GM10266 (cell line): ENCODE data around the gene PARN.

Experiments
- DNase-seq: peaks from one replicate; pipeline ENCODE4 v3.0.0; 2012; ENCODE audit errors: extremely low spot score
- TF ChIP-seq, protein P1 (sequence below): IDR thresholded peaks from 2 replicates; pipeline ENCODE4 v1.5.1; 2012; ENCODE audit warnings: mild to moderate bottlenecking, low read depth; ENCODE audit not compliant: control insufficient read depth, insufficient read depth; ENCODE audit errors: missing control alignments

The PARN gene

DNA sequence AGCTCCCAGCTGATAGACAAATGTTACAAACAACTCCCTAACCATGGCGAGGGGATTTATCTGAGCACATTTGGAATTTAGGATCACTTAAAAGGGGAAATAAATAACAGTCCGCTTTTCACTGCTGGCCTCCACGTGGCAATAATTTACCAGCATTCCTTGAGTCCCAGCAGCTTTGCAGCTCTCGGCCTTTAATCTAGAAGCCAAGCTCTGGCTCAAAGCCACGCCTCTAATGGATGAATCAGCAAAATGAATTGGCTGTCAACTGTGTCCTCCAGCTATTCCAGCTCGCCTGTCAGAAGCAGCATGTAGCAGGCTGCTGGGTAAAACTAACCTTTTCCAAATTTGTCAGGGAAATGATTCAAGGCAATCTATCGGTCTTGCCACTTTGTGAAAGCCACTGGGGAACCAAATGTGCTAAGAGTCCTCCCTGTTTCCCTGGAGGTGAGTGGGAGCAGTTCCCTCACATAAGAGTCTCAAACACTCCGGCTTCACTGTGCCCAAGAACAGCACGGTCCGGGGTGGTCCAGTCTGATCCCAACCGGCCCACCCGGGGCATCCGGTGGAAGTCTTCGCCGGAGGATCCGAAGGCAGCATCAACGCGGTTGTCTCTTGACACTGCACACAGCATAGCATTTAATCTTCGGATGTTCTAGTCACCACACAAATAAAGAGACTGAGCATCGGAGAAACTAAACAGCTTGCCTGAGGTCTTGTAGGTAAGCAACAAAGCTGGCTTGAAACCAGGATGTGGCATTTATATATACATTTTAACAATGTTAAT is 143.3 kb downstream of the PARN start:
- TF ChIP-seq, protein P1, sequence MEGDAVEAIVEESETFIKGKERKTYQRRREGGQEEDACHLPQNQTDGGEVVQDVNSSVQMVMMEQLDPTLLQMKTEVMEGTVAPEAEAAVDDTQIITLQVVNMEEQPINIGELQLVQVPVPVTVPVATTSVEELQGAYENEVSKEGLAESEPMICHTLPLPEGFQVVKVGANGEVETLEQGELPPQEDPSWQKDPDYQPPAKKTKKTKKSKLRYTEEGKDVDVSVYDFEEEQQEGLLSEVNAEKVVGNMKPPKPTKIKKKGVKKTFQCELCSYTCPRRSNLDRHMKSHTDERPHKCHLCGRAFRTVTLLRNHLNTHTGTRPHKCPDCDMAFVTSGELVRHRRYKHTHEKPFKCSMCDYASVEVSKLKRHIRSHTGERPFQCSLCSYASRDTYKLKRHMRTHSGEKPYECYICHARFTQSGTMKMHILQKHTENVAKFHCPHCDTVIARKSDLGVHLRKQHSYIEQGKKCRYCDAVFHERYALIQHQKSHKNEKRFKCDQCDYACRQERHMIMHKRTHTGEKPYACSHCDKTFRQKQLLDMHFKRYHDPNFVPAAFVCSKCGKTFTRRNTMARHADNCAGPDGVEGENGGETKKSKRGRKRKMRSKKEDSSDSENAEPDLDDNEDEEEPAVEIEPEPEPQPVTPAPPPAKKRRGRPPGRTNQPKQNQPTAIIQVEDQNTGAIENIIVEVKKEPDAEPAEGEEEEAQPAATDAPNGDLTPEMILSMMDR = no peak
- DNase-seq = no peak

DNA sequence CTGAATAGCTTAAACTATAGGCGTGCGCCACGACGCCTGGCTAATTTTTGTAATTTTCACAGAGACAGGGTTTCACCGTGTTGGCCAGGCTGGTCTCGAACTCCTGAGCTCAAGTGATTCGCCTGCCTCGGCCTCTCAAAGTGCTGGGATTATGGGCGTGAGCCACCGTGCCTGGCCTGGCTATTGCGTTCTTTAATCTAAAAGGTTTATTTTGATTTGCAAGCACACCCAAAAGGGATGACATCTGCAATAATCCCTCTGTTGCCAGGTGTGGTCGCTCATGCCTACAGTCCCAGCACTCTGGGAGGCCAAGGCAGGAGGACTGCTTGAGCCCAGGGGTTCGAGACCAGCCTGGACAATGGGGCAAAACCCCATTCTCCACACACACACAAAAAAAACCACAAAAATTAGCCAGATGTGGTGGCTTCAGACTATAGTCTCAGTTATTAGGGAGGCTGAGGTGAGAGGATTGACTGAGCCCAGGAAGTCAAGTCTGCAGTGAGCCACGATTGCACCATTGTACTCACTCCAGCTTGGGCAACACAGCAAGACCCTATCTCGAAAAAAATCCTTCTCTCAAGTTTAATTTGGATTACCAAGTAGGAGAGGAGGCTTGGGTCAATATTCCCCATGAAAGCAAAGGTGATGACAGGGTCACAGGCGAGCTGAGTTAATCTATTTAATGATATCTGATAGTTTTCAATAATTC is 144.1 kb downstream of the PARN start:
- no peak for DNase-seq

DNA sequence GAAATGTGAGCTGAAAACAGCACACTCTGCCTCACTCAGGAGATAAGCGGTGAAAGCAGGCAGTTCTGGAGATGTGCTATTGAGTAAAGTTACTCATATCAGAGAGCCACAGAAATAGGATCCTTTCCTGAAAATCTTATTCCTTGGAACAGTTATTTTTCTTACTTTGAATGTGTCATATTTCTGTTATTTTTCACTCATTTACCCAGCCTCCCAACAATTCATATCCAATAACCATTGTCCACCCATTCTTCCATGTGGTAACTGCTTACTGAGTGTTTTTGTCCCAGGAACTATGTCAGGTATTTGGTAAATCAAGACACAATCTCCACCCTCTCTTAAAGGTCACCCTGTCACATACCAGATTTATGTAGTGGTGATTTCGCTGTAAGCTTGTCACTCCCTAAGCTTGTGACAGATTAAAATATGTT is 144.9 kb downstream of the PARN start:
- TF ChIP-seq, protein P1 = no peak
- no peak for DNase-seq

More for the DNA sequence above, 144.1 kb downstream of the PARN start:
- TF ChIP-seq, protein P1 = no peak

GRCh38 chr16:14483819-14484385 is 146.2 kb downstream of the PARN start:
- TF ChIP-seq, protein P1 = no peak
- DNase-seq = no peak

DNA sequence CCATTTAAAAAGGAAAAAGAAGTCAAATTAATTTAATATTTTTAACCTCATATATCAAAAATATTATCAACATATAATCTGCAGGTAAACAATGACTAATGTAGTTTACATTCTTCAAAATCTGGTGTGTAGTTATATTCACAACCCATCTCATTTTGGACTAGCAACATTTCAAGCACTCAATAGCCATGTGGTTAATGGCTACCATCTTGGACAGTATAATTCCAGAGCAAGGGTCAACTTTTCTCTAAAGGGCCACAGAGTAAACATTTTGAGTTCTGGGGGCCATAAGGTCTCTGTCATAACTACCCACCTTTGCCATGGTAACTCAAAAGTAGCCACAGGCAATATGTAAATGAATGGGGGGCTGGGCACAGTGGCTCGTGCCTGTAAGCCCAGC is 153.9 kb downstream of the PARN start:
- no peak for DNase-seq
- TF ChIP-seq, protein P1 = no peak

GRCh38 chr16:14475370-14476139 is 154.5 kb downstream of the PARN start:
- no peak for DNase-seq
- TF ChIP-seq, protein P1 = no peak

GRCh38 chr16:14473488-14473887 is 156.6 kb downstream of the PARN start:
- no peak for DNase-seq
- TF ChIP-seq, protein P1 = no peak
